ENCODE data around the gene CCL26.

CCL26 gene

GRCh38 chr7:75772081-75773077, at the start of gene CCL26:
Gene CCL26 (minus strand): TSS chr7:75772211. CDS start chr7:75772176, 35 bp downstream.
- DNase-seq (ENCODE audit: low read depth) = peak; percentile 49

GRCh38 chr7:75820688-75821087, 48.7 kb upstream of the CCL26 start:
- DNase-seq (ENCODE audit: low read depth) = no peak

GRCh38 chr7:75819711-75820110, 47.7 kb upstream of the CCL26 start:
- no peak for DNase-seq (ENCODE audit: low read depth)

GRCh38 chr7:75818472-75818871, 46.5 kb upstream of the CCL26 start:
- no peak for DNase-seq (ENCODE audit: low read depth)

- DNase-seq (ENCODE audit: low read depth) = no peak
These were observed 45.1 kb upstream of the CCL26 start for GRCh38 chr7:75817116-75817515.

GRCh38 chr7:75815418-75816064, 43.5 kb upstream of the CCL26 start:
- no peak for DNase-seq (ENCODE audit: low read depth)

- DNase-seq (ENCODE audit: low read depth) = no peak
These were observed 42.5 kb upstream of the CCL26 start for GRCh38 chr7:75814407-75814947.

GRCh38 chr7:75813781-75814236, 41.8 kb upstream of the CCL26 start, which contains the start of gene CCL24:
Gene CCL24 (minus strand): TSS chr7:75813806. CDS start chr7:75813715, 91 bp downstream.
- no peak for DNase-seq (ENCODE audit: low read depth)

- DNase-seq (ENCODE audit: low read depth) = no peak
These were observed 41.1 kb upstream of the CCL26 start for GRCh38 chr7:75813084-75813483.

GRCh38 chr7:75811894-75812678, 40.1 kb upstream of the CCL26 start:
- no peak for DNase-seq (ENCODE audit: low read depth)

- no peak for DNase-seq (ENCODE audit: low read depth)
These were observed 37.4 kb upstream of the CCL26 start for GRCh38 chr7:75809396-75809795.

GRCh38 chr7:75808106-75808505, 36.1 kb upstream of the CCL26 start:
- DNase-seq (ENCODE audit: low read depth) = no peak

GRCh38 chr7:75807452-75807851, 35.4 kb upstream of the CCL26 start:
- DNase-seq (ENCODE audit: low read depth) = no peak

GRCh38 chr7:75806560-75807307, 34.7 kb upstream of the CCL26 start:
- DNase-seq (ENCODE audit: low read depth) = no peak

- no peak for DNase-seq (ENCODE audit: low read depth)
These were observed 32.7 kb upstream of the CCL26 start for GRCh38 chr7:75804705-75805104.

GRCh38 chr7:75804004-75804403, 32.0 kb upstream of the CCL26 start:
- DNase-seq (ENCODE audit: low read depth) = no peak

GRCh38 chr7:75802552-75802821, 30.5 kb upstream of the CCL26 start:
- no peak for DNase-seq (ENCODE audit: low read depth)

GRCh38 chr7:75798770-75799169, 26.8 kb upstream of the CCL26 start:
- DNase-seq (ENCODE audit: low read depth) = no peak

GRCh38 chr7:75796420-75796819, 24.4 kb upstream of the CCL26 start:
- no peak for DNase-seq (ENCODE audit: low read depth)

GRCh38 chr7:75795831-75796285, 23.8 kb upstream of the CCL26 start:
- DNase-seq (ENCODE audit: low read depth) = no peak

GRCh38 chr7:75793676-75794075, 21.7 kb upstream of the CCL26 start:
- DNase-seq (ENCODE audit: low read depth) = no peak

All from non-pigmented ciliary epithelial cell (primary cell).